Measurements from ENCODE around the gene TMEM91.

DNA sequence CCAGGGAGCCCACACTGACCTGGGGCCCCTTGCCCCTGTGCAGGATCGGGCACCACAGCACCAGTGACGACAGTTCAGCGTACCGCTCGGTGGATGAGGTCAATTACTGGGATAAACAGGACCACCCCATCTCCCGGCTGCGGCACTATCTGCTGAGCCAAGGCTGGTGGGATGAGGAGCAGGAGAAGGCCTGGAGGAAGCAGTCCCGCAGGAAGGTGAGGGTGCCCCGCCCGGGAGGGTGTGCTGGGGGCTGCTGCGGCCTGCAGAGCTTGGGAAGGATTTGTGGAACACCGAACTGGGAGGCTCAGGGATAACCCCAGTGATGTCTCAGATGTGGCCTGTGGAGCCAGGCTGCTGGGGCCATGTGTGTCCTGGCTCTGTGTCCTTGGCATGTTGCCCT lies 46.6 kb downstream of the TMEM91 start:
- TF ChIP-seq, protein P1, sequence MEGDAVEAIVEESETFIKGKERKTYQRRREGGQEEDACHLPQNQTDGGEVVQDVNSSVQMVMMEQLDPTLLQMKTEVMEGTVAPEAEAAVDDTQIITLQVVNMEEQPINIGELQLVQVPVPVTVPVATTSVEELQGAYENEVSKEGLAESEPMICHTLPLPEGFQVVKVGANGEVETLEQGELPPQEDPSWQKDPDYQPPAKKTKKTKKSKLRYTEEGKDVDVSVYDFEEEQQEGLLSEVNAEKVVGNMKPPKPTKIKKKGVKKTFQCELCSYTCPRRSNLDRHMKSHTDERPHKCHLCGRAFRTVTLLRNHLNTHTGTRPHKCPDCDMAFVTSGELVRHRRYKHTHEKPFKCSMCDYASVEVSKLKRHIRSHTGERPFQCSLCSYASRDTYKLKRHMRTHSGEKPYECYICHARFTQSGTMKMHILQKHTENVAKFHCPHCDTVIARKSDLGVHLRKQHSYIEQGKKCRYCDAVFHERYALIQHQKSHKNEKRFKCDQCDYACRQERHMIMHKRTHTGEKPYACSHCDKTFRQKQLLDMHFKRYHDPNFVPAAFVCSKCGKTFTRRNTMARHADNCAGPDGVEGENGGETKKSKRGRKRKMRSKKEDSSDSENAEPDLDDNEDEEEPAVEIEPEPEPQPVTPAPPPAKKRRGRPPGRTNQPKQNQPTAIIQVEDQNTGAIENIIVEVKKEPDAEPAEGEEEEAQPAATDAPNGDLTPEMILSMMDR (IDR thresholded peaks at IDR 0.05) = no peak
- TF ChIP-seq EZH2 (IDR thresholded peaks at IDR 0.05; ENCODE audit: borderline replicate concordance, insufficient read depth, low read depth, low read length, poor library complexity, severe bottlenecking) = no peak

All from B cell (primary cell).